ENCODE measurements around the gene AGAP3. TPM values are rescaled to one million over a fixed set of nuclear protein-coding genes. Genes with fewer than 3 reads are reported as not detected.
A peak's percentile ranks its signal among the peaks of the same experiment; 100 is the strongest.

AGAP3 gene
- polyA plus RNA-seq, 1 experiment, result 52.1 TPM

- Histone ChIP-seq H3K27me3 (ENCODE audit: control insufficient read depth, insufficient read depth, low read length) (no peaks in the 10 kb centered on the region), H3K36me3 (ENCODE audit: control insufficient read depth, insufficient read depth, low read length) (peaks cover 37% of the 10 kb centered on the region), H3K4me3 (ENCODE audit: low read depth, low read length) (no peak overlapping the region)
- DNase-seq (ENCODE audit: low read depth), result no peak
- POLR2A ChIA-PET, result interaction anchor here (0.5 kb wide), 1 partner anchor 13 kb away, joined by 4 read pairs; no protein-coding TSS in a partner anchor
- no peak for TF ChIP-seq CTCF (IDR thresholded peaks at IDR 0.05; ENCODE audit: insufficient read depth, low read depth, low read length)
- CTCF ChIA-PET, result interaction anchor here (0.9 to 1.9 kb wide), 3 partner anchors 9 to 56 kb away, joined by 3 to 6 read pairs (median 4); no protein-coding TSS in a partner anchor
Measured at GRCh38 chr7:151075978-151076426, 10.3 kb upstream of the AGAP3 start.

DNA sequence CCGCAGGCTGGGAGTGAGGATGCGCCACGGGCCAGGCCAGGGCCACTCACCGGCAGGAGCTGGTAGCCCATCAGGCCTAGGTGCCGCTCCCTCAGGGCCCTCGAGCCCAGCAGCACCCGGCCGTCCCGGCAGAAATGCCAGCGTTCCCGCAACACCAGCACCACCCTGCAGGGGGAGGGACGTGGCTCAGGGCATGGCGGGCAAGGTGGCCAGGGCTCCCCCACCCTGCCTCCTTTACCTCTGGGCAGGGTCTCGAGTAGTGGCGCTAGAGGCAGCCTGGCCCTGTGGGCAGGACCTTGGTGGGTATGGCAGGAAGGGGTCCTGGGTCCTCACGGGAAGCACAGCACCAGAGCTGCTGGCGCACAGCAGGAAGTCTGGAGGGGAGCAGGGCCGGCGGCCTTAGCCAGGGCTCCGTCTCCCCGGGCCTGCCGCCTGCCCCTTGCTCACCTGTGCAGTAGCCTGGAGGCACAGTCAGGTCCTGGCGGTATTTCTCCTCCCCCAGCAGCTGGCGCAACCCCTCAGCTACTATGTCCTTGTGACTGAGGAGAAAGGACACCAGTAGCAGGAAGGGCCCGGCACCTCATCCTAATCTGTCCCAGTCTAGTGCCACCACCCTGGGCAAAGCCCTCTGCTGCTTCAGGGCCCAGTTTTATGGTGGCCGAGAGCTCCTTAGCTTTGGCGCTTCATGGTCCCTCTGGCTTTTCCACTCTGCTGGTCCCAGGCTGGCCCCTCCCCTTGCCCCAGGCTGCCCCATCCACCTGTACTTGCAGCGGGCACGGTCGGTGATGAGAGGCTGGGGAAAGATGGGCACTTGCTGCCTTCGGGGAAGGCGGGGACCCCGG is 9.2 kb upstream of the AGAP3 start:
- Histone ChIP-seq H3K4me3 (ENCODE audit: low read depth, low read length) (no peak overlapping the region), H3K36me3 (ENCODE audit: control insufficient read depth, insufficient read depth, low read length) (peaks cover 26% of the 10 kb centered on the region), H3K27me3 (ENCODE audit: control insufficient read depth, insufficient read depth, low read length) (no peaks in the 10 kb centered on the region)
- ChIA-PET POLR2A (no interaction called here), CTCF (interaction anchor here (0.6 to 1.9 kb wide), 7 partner anchors 8 to 57 kb away, joined by 3 to 6 read pairs (median 4); no protein-coding TSS in a partner anchor)
- no peak for DNase-seq (ENCODE audit: low read depth)
- TF ChIP-seq CTCF (IDR thresholded peaks at IDR 0.05; ENCODE audit: insufficient read depth, low read depth, low read length), result peak; percentile 42; the same call in 1 of the 2 replicates

DNA sequence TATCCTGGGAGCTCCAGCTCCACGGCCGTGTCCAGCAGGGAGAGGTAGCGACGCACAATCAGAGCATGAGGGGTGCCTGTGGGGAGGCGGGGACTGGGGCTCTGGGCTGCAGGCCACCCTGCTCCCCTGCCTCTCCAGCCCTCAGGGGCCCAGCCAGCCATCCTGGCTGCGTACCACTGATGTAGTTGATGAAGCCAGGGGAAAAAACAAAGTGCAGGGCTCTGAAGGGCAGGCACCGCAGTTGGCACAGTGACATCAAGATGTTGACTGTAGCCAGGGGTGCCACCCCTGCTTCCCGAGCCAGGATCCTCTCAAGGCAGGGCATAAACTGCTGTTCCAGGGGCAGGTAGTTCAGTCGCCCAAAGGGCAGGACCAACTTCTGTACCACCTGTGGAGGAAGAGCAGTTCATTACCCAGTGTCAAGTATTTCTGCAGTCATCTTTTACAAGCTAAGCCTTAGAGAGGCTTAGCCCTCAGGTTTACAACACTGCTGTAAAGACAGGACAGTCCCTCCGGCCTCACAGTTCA is 8.5 kb upstream of the AGAP3 start:
- DNase-seq (ENCODE audit: low read depth), result no peak
- no peak for TF ChIP-seq CTCF (IDR thresholded peaks at IDR 0.05; ENCODE audit: insufficient read depth, low read depth, low read length)
- ChIA-PET CTCF (interaction anchor here (0.5 to 1.9 kb wide), 8 partner anchors 8 to 203 kb away, joined by 3 to 6 read pairs (median 4); no protein-coding TSS in a partner anchor), POLR2A (no interaction called here)
- H3K36me3 ChIP-seq (ENCODE audit: control insufficient read depth, insufficient read depth, low read length), result peaks cover 26% of the 10 kb centered on the region
- no peaks in the 10 kb centered on the region for H3K27me3 ChIP-seq (ENCODE audit: control insufficient read depth, insufficient read depth, low read length)
- H3K4me3 ChIP-seq (ENCODE audit: low read depth, low read length), result no peak overlapping the region

DNA sequence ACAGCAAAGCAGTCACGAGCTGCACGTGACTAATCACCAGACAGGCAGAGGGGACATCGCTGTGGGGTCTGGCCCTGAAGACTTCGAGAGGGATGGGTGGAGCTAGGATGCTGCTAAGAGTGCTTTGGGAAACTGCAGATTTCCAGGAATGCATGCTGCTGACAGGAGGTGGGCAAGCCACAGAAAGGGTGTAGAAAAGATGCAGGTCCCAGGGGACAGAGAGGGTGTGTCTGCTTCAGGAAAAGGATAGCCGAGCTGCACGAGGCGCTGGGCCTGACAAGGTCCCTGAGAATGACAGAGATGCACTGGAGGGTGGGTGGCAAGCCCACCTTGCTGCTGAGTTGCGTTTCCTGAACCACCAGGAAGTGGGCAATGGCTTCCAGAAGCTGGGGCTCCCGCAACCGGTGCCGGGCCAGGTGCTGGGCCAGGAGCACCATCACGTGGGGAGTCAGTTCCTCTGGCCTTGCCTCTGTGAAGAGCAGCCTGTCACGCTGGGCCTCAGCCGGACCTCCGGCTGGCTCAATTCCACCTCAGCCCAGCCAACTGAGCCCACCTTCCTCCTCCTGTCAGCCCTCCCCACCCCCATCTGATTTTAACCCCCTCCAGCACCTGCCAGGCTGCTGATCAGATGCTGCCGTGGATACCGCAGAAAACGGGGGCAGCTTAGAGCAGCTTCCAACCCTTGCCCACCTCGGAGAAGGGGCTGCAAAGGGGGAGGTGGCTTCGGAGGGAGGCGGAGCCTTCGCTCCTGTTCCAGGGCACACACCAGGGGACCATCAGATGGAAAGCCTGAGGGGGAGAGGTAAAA is 7.8 kb upstream of the AGAP3 start:
- no peaks in the 10 kb centered on the region for H3K27me3 ChIP-seq (ENCODE audit: control insufficient read depth, insufficient read depth, low read length)
- POLR2A ChIA-PET, result no interaction called here
- peaks cover 26% of the 10 kb centered on the region for H3K36me3 ChIP-seq (ENCODE audit: control insufficient read depth, insufficient read depth, low read length)
- CTCF ChIA-PET, result interaction anchor here (0.5 to 1.6 kb wide), 4 partner anchors 33 to 460 kb away, joined by 3 to 6 read pairs (median 3); no protein-coding TSS in a partner anchor
- TF ChIP-seq CTCF (IDR thresholded peaks at IDR 0.05; ENCODE audit: insufficient read depth, low read depth, low read length), result no peak
- no peak overlapping the region for H3K4me3 ChIP-seq (ENCODE audit: low read depth, low read length)
- DNase-seq (ENCODE audit: low read depth), result no peak

Measured in BJ (cell line).